Heart right ventricle (tissue), 16 donors: ENCODE results near the gene SUGP2. TPM values are rescaled to one million over a fixed set of nuclear protein-coding genes. Genes with fewer than 3 reads are reported as not detected.

Experiments
- ATAC-seq, 8 donors: fragments of 200-7000 bp; cut with Tn5 transposase; one replicate each; pipeline ENCODE4 v1.9.1; 2020; ENCODE audit warnings: mild to moderate bottlenecking in 8 of 8, moderate library complexity in 8 of 8, moderate number of reproducible peaks in 1 of 8
- DNase-seq, 2 donors: peaks; one replicate each; pipeline ENCODE4 v3.0.0-alpha.2; 2020
- H3K27ac ChIP-seq, 10 donors: fragments of 200-600 bp; sonication (generic) in 2 of 10; one replicate each; pipeline versions ENCODE4 v1.5.0 to v1.8.0; 2020 to 2022; ENCODE audit warnings: mild to moderate bottlenecking in 3 of 10
- H3K27me3 ChIP-seq, 7 donors: fragments of 200-600 bp; one replicate each; pipeline ENCODE4 v1.8.0; 2021 to 2022; ENCODE audit warnings: mild to moderate bottlenecking in 2 of 7
- H3K36me3 ChIP-seq, 9 donors: fragments of 200-600 bp; sonication (generic) in 1 of 9; one replicate each; pipeline versions ENCODE4 v1.5.0 to v1.8.0; 2020 to 2022; ENCODE audit warnings: mild to moderate bottlenecking in 2 of 9
- H3K4me1 ChIP-seq, 9 donors: fragments of 200-600 bp; sonication (generic) in 1 of 9; one replicate each; pipeline versions ENCODE4 v1.5.0 to v1.8.0; 2020 to 2022; ENCODE audit warnings: mild to moderate bottlenecking in 4 of 9
- H3K4me3 ChIP-seq, 10 donors: fragments of 200-600 bp; sonication (generic) in 2 of 10; one replicate each; pipeline versions ENCODE4 v1.5.0 to v1.8.0; 2020 to 2022; ENCODE audit warnings: mild to moderate bottlenecking in 7 of 10, moderate library complexity in 2 of 10
- H3K9me3 ChIP-seq, 11 donors: fragments of 200-600 bp in 10 of 11; sonication (generic) in 2 of 11; one replicate each; pipeline versions ENCODE4 v1.5.0 to v1.8.0; 2013 to 2022; ENCODE audit warnings: mild to moderate bottlenecking in 2 of 11, control low read depth in 1 of 11, moderate library complexity in 1 of 11
- CTCF ChIP-seq, 9 donors: fragments of 200-600 bp; sonication (generic) in 2 of 9; IDR thresholded peaks; one replicate each; pipeline versions ENCODE4 v1.5.0 to v1.8.0; 2021 to 2022; ENCODE audit warnings: antibody characterized with exemption in 9 of 9, mild to moderate bottlenecking in 5 of 9, moderate library complexity in 1 of 9
- WGBS, 2 donors: extraction: QIAGEN DNeasy Blood & Tissue Kit; methylation state at CpG; one replicate each; pipeline ENCODE4 v1.1.7; 2013; ENCODE audit warnings: inconsistent platforms in 1 of 2; 5-methylcytosine and 5-hydroxymethylcytosine counted together
- intact Hi-C, 10 donors: fragments of 100-400 bp; cut with DNase I; formaldehyde crosslinking; loops; one replicate each; pipeline versions ENCODE4 v1.11.1 to v1.14.2; 2022
- polyA plus RNA-seq, 2 donors: library from polyadenylated mRNA; stranded (reverse); fragments of 200-250 nt; gene quantifications; one replicate each; pipeline ENCODE4 v1.2.3, GENCODE V29; 2013
- total RNA-seq, 10 donors: library from RNA; stranded (reverse); fragmentation: NEBNext Ultra II Directional in 3 of 10; extraction: Animal tissue kit (Norgen Biotek cat#: 25700) in 3 of 10; gene quantifications; one replicate each; pipeline versions ENCODE4 v1.2.1 to v1.2.4, GENCODE V29; 2021 to 2023
- donor health status: Arrhythmogenic right ventricular cardiomyopathy.
- donor health status: ischemic (EF 13 %, LVEDD 7.1; RV severe dilation, severe dysfunction).
- donor health status: healthy with polysubstance abuse.
- donor health status: DM: no; HTN: yes; CAD: no.
- donor health status: DM: no; HTN: no; CAD: no.
- donor health status: ischemic (EF 25% LVEDD 6.9; RV normal size, moderate dysfunction).
- donor health status: ischemic (EF 25% LVEDD 5.7; RV mildly dilated, moderate dysfunction).
- donor health status: healthy.
- donor health status: DM: yes; HTN: yes; CAD: no.
- donor health status: Ischemic cardiomyopathy.
- donor health status: ischemic (EF 35%, LVEDD 5.7; RV mildly dilated, moderate dysfunction).
- donor health status: nonischemic (EF 11% LVEDD 7.7; RV severe dilation, severe dysfunction).
- donor health status: DM: yes; HTN: yes; CAD: no.
- donor health status: PGD.
- donor health status: ischemic (EF 29% LVEDD 5.4; RV normal size, mild dysfunction).
- donor health status: nonischemic (EF 23%, LVEDD 6.1; RV moderate dilation, normal function).

The SUGP2 gene
- total and polyA plus RNA-seq, 12 donors: 27.2 to 85.2 (median 63.3) TPM

DNA sequence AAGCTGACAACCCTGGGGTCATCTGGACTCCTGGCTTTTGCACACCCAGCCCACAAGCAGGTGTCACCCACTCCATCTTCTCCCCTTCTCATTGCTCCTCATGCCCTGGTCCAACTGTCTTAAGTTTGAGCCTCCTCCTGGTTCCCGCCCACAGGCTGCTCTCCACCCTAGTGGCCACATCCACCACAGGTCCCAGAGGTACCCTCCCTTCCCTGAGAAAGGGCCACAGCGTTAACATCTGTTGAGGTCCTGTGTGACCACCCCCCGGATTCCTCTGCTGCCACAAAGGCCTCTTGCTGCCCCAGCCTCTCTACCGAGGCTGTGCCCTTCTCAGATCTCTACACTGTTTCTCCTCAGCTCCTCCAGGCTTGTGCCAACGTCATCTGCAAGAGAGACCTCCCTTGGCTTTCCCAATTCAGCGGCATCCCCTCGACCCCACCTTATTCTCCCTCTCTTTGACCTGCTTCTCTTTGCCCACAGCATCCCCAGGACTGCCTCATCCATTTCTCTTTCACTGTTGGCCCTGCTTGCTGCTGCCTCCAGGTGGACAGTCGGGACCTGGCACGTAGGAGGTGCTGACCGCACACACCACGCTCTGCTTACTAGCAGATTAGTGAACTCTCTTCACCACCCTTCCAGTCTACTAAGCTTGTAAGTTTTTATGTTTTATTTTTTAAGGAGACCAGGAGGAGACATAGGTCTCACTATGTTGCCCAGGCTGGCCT is 33.3 kb downstream of the SUGP2 start:
- Histone ChIP-seq H3K36me3 (peaks cover 0 to 97% (median 29%) of the 10 kb centered on the region in 9 donors), H3K4me1 (peaks cover 0 to 14% (median 5%) of the 10 kb centered on the region in 9 donors), H3K27me3 (no peaks in the 10 kb centered on the region), H3K4me3 (no peak overlapping the region), H3K27ac (no peak overlapping the region), H3K9me3 (no peaks in the 10 kb centered on the region)
- peak in 1 of 9 donors; percentile 7 for TF ChIP-seq CTCF (IDR thresholded peaks at IDR 0.05)
- DNase-seq (no peak), ATAC-seq (no peak)
- WGBS, 2 donors: 84 to 87% methylated on average over 11 of the region's 11 CpGs
- intact Hi-C loops: no loop called here

DNA sequence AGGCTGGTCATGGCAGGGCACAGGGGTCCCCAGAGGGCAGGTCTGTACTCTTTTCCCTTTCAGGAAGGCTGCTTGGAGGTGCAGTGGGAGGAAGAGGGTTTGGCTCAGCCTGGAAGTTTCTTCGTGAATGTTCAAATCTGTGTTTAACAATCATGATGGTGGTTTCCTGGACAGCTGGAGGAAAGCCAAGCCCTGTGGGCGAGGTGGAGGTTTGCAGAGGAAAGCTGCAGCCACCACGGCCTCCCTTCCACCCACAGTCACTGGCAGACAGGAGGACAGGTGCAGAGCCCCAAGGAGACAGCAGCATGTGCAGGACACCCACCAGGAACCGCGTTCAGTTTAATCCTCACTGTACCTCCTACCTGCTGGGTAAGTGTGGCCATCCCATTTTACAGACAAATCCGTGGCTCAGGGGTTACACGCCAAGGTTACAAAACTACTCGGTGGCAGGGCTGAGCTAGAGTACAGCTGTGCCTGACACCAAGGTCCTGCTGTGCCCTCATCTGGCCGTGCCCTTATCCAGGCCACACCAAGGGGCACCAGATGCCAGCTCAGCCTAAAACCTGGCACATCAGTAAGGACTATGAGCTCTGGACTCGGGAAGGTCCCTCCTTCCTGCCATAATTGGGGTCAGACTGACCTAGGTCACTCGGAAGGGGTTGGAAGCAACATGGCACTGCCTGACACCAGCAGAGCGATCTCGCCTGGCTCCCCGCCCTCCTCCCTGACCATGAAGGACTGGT is 34.1 kb downstream of the SUGP2 start:
- H3K36me3 ChIP-seq: peaks cover 0 to 97% (median 32%) of the 10 kb centered on the region in 9 donors
- H3K4me3 ChIP-seq: no peak overlapping the region
- no peaks in the 10 kb centered on the region for H3K27me3 ChIP-seq
- H3K9me3 ChIP-seq: no peaks in the 10 kb centered on the region
- ATAC-seq (peak in 3 of 8 donors; percentile 4 to 26 (median 11)), DNase-seq (peak in 1 of 2 donors; percentile 20)
- intact Hi-C loops: no loop called here
- 68 to 71% methylated on average over 14 of the region's 14 CpGs for WGBS, 2 donors
- peaks cover 0 to 14% (median 5%) of the 10 kb centered on the region in 9 donors for H3K4me1 ChIP-seq
- no peak for TF ChIP-seq CTCF (IDR thresholded peaks at IDR 0.05)
- peak overlapping the region in 1 of 10 donors; percentile 12 for H3K27ac ChIP-seq

DNA sequence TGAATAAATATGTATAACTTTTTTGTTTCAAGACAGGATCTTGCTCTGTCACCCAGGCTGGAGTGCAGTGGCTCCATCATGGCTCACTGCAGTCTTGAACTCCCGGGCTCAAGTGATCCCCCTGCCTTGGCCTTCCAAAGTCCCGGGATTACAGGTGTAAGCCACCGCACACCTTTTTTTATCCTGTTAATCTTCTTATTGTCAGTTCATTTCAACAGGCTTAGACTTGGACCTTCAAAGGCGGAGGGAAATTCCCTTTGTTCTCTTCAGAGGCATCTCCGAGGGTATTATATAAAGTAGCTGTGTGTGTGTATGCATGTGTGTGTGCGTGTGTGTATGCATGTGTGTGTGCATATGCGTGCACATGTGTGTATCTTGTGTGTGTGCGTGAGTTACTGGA is 35.0 kb downstream of the SUGP2 start:
- no peak for ATAC-seq
- no peak for DNase-seq
- no peak overlapping the region for H3K27ac ChIP-seq
- H3K27me3 ChIP-seq: no peaks in the 10 kb centered on the region
- no peak for TF ChIP-seq CTCF (IDR thresholded peaks at IDR 0.05)
- H3K4me1 ChIP-seq: peaks cover 0 to 14% (median 5%) of the 10 kb centered on the region in 9 donors
- no peaks in the 10 kb centered on the region for H3K9me3 ChIP-seq
- WGBS, 2 donors: 94% methylated on average over 8 of the region's 8 CpGs
- peaks cover 0 to 97% (median 32%) of the 10 kb centered on the region in 9 donors for H3K36me3 ChIP-seq
- intact Hi-C loops: no loop called here
- no peak overlapping the region for H3K4me3 ChIP-seq

- H3K36me3 ChIP-seq: peaks cover 0 to 98% (median 30%) of the 10 kb centered on the region in 9 donors
- no peak for DNase-seq
These were observed 36.4 kb downstream of the SUGP2 start for GRCh38 chr19:18996796-18997394.

More at GRCh38 chr19:18996796-18997394, 36.4 kb downstream of the SUGP2 start:
- WGBS, 2 donors: 82 to 87% methylated on average over 6 of the region's 6 CpGs
- Histone ChIP-seq H3K27me3 (no peaks in the 10 kb centered on the region), H3K27ac (no peak overlapping the region), H3K4me3 (no peak overlapping the region), H3K9me3 (no peaks in the 10 kb centered on the region), H3K4me1 (peaks cover 0 to 14% (median 5%) of the 10 kb centered on the region in 9 donors)
- TF ChIP-seq CTCF (IDR thresholded peaks at IDR 0.05): no peak
- ATAC-seq: no peak
- intact Hi-C loops: no loop called here
